Measurements from ENCODE around the gene LSP1. TPM values are rescaled to one million over a fixed set of nuclear protein-coding genes. Genes with fewer than 3 reads are reported as not detected.

The LSP1 gene
- total RNA-seq, 1 donor from 2014 or later, result 29.5 TPM

DNA sequence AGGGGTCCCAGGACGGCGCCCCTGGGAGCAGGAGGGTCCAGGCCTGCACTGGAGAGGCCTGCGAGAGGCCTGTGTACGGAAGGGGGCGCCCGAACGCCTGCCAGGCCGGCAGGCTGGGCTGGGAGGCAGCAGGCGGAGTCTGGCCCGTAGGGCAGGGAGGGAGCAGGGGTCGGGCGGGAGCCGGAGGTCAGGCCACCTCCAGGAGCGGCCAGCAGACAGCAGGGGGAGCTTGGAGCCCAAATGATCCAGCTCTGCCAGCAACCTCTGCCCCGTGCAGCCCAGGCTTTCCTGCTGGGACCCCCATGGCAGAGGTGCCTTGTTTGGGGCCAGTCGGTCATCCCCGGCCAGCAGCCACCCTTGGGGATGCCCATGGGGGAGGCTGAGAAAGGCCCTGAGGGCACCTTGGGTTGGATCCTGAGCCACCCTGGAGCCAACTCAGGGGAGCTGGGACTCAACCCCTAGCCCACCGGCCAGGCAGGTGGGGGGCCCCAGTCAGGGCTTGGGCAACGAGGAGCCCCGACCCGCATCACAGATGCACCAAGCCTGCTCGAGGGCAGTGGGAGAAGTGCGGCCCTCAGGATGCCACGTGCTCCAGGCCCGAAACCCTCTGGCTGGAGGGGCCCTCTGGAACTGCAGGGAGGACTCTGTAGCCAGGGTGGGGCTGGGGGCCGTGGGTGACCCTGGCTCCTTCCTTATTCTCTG is 27.7 kb upstream of the LSP1 start:
- no peak for DNase-seq (ENCODE audit: extremely low spot score, unreplicated experiment)
- peaks cover 69% of the 10 kb centered on the region for H3K4me1 Mint-ChIP-seq (ENCODE audit: unreplicated experiment)
- H3K4me3 Mint-ChIP-seq (ENCODE audit: unreplicated experiment), result no peak overlapping the region
- no peaks in the 10 kb centered on the region for H3K9me3 Mint-ChIP-seq (ENCODE audit: unreplicated experiment)
- H3K27me3 Mint-ChIP-seq (ENCODE audit: unreplicated experiment), result no peaks in the 10 kb centered on the region
- H3K27ac Mint-ChIP-seq (ENCODE audit: unreplicated experiment), result no peak overlapping the region
- H3K36me3 Mint-ChIP-seq (ENCODE audit: unreplicated experiment), result no peaks in the 10 kb centered on the region
- TF ChIP-seq, protein P1, sequence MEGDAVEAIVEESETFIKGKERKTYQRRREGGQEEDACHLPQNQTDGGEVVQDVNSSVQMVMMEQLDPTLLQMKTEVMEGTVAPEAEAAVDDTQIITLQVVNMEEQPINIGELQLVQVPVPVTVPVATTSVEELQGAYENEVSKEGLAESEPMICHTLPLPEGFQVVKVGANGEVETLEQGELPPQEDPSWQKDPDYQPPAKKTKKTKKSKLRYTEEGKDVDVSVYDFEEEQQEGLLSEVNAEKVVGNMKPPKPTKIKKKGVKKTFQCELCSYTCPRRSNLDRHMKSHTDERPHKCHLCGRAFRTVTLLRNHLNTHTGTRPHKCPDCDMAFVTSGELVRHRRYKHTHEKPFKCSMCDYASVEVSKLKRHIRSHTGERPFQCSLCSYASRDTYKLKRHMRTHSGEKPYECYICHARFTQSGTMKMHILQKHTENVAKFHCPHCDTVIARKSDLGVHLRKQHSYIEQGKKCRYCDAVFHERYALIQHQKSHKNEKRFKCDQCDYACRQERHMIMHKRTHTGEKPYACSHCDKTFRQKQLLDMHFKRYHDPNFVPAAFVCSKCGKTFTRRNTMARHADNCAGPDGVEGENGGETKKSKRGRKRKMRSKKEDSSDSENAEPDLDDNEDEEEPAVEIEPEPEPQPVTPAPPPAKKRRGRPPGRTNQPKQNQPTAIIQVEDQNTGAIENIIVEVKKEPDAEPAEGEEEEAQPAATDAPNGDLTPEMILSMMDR (IDR thresholded peaks at IDR 0.05), result peak; percentile 64

DNA sequence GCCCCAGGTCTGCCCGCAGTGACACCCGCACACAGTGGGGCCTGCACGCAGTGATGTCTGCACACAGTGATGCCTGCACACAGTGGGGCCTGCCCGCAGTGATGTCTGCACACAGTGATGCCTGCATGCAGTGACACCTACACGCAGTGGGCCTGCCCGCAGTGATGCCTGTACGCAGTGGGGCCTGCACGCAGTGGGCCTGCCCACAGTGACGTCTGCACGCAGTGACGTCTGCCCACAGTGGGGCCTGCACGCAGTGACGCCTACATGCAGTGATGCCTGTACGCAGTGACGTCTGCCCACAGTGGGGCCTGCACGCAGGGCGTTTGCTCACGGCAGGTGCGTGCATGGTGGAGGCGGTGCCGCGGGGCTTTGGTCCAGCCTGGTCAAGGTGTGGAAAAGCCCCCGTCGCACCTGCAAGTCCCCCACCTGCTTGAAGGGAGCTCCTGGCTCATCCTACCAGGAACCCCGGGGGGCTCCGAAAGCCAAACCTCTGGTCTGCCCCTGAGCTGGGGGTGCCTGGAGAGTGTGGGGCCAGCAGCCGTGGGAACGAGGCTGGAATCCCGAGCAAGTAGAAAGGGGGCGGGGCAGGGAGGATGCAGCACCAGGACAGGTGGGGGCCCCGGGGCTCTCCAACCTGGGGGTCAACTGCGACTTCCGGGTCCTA is 27.0 kb upstream of the LSP1 start:
- Mint-ChIP-seq H3K4me1 (ENCODE audit: unreplicated experiment) (peaks cover 69% of the 10 kb centered on the region), H3K9me3 (ENCODE audit: unreplicated experiment) (no peaks in the 10 kb centered on the region), H3K27ac (ENCODE audit: unreplicated experiment) (peak overlapping the region; percentile 97), H3K27me3 (ENCODE audit: unreplicated experiment) (no peaks in the 10 kb centered on the region), H3K4me3 (ENCODE audit: unreplicated experiment) (no peak overlapping the region), H3K36me3 (ENCODE audit: unreplicated experiment) (no peaks in the 10 kb centered on the region)
- TF ChIP-seq, protein P1 (IDR thresholded peaks at IDR 0.05), result no peak
- DNase-seq (ENCODE audit: extremely low spot score, unreplicated experiment), result no peak

DNA sequence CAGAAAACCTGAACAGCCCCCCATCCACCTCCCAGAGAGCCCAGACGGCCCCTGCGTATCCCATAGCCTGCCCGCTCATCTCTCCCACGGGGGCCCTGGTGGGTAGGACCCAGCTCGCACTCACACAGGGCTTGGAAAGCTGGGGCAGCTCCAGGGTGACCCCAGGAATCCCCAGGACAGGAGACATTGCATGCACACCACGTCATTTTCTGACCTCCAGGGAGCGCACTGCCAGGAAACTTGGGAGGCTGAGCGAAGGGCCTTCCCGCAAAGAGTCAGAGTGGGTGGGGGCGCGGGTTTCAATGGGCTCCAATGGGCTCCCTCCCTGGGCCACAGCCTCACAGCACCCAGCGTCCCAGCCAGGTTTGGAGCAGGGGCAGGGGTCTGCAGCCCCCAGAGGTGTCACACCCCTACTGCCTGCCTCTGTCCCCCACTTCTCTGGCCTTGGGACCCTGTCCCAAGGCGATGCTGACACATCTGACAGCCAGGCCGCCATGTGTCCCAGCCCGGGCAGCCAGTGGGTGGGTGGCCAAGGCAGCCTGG is 26.3 kb upstream of the LSP1 start:
- TF ChIP-seq, protein P1 (IDR thresholded peaks at IDR 0.05), result peak; percentile 39

DNA sequence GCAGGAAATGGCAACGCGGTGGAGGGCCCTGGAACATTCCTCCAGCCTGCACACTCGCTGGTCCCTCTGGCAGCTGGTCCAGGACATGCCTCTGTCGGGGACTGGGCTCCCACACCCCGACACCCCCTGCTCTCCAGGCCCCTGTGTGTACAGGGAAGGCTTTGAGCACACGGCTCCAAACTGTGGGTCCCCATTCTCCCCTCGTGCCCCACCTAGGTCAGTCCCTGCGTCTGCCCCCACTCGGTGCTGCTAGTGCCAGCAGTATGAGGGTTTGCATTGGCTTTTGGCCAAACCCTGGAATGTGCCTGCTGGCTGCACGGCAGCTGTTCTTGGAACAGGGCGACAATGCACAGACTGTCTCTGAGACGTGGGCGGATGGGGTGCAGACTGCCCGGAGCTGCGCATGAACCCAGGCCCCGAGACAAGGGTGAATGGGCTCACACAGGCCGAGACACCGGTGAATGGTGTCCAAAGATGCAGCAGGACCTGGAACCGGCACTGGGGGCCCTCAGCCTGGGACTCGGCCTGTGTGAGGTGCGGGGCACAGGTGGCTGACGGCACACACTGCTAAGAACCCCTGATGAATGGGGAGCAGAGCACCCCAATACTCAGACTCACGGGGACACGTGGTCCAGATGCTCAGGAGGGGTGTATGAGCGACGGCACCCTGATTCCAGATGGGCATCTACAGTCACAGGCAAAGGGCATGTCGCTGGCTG is 25.6 kb upstream of the LSP1 start:
- peak; percentile 95 for DNase-seq (ENCODE audit: extremely low spot score, unreplicated experiment)
- H3K27me3 Mint-ChIP-seq (ENCODE audit: unreplicated experiment), result no peaks in the 10 kb centered on the region
- peak overlapping the region; percentile 30 for H3K4me3 Mint-ChIP-seq (ENCODE audit: unreplicated experiment)
- TF ChIP-seq, protein P1 (IDR thresholded peaks at IDR 0.05), result no peak
- H3K4me1 Mint-ChIP-seq (ENCODE audit: unreplicated experiment), result peaks cover 68% of the 10 kb centered on the region
- H3K36me3 Mint-ChIP-seq (ENCODE audit: unreplicated experiment), result no peaks in the 10 kb centered on the region
- peak overlapping the region; percentile 97 for H3K27ac Mint-ChIP-seq (ENCODE audit: unreplicated experiment)
- no peaks in the 10 kb centered on the region for H3K9me3 Mint-ChIP-seq (ENCODE audit: unreplicated experiment)

More for the DNA sequence above, 26.3 kb upstream of the LSP1 start:
- no peaks in the 10 kb centered on the region for H3K9me3 Mint-ChIP-seq (ENCODE audit: unreplicated experiment)
- peak overlapping the region; percentile 40 for H3K4me3 Mint-ChIP-seq (ENCODE audit: unreplicated experiment)
- DNase-seq (ENCODE audit: extremely low spot score, unreplicated experiment), result no peak
- no peaks in the 10 kb centered on the region for H3K36me3 Mint-ChIP-seq (ENCODE audit: unreplicated experiment)
- H3K4me1 Mint-ChIP-seq (ENCODE audit: unreplicated experiment), result peaks cover 65% of the 10 kb centered on the region
- no peaks in the 10 kb centered on the region for H3K27me3 Mint-ChIP-seq (ENCODE audit: unreplicated experiment)
- peak overlapping the region; percentile 97 for H3K27ac Mint-ChIP-seq (ENCODE audit: unreplicated experiment)
